ENCODE results near the gene FAM131A.
A peak's percentile ranks its signal among the peaks of the same experiment; 100 is the strongest.

FAM131A gene

DNA sequence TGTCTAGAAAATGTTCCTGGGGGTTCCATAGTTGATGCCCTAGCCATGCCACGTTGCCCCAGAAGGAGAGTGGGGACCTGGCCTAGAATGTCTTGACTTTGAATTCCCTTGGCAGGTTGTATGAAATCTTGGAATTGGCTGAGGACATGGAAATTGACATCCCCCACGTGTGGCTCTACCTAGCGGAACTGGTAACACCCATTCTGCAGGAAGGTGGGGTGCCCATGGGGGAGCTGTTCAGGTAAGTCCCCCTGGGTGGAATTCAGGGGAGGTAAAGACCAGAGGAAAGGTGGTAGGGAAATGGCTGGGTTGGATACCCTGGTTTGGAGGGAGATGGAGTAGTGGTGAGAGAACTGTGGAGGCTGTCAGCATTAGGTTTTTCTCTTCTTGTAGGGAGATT lies 8.9 kb upstream of the FAM131A start:
- H3K9me3 ChIP-seq, result no peaks in the 10 kb centered on the region
- peaks cover 100% of the 10 kb centered on the region for H4K20me1 ChIP-seq
- H3K9ac ChIP-seq, result no peak overlapping the region
- no peak overlapping the region for H3K4me2 ChIP-seq
- no peak overlapping the region for H3K27ac ChIP-seq
- TF ChIP-seq Cebpa-rat (IDR thresholded peaks at IDR 0.05), result no peak
- no peaks in the 10 kb centered on the region for H3K4me1 ChIP-seq
- H3K36me3 ChIP-seq, result peaks cover 100% of the 10 kb centered on the region
- H3K4me3 ChIP-seq, result no peak overlapping the region
- H3K27me3 ChIP-seq, result no peaks in the 10 kb centered on the region

DNA sequence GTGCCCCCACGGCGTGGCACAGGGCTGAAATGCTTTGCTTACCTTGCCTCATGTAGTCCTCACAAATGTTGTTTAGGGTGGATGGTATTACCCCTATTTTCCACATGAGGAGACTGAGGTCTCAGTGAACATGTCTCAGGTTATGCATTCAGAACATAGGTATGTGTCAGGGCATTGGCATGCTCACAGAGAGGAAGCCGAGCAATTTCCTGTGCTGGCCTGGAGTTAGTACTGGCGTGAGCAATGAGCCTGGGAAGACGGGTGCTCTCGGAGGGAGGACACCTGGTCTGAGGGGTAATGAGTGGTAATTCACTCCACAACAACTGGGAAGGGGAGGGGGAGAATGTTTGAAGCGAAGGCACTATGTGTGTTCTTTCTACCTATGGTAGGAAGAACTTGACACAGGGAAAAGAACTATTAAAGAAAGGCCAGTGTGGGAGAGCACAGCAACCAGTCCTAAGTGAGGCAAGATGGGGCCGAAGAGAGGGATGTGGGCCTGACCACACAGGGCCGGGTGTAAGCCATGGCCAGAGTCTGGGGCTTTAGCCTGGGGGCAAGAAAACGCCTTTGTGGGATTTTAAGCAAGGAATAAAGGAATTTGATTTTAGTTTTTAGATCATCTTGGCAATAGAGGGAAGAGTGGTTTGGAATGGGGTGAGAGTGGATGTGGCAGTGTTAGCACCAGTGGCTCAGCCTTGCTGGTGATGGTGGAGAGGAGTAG lies 4.9 kb upstream of the FAM131A start:
- H3K4me2 ChIP-seq, result no peak overlapping the region
- peaks cover 80% of the 10 kb centered on the region for H3K36me3 ChIP-seq
- peaks cover 19% of the 10 kb centered on the region for H3K4me1 ChIP-seq

DNA sequence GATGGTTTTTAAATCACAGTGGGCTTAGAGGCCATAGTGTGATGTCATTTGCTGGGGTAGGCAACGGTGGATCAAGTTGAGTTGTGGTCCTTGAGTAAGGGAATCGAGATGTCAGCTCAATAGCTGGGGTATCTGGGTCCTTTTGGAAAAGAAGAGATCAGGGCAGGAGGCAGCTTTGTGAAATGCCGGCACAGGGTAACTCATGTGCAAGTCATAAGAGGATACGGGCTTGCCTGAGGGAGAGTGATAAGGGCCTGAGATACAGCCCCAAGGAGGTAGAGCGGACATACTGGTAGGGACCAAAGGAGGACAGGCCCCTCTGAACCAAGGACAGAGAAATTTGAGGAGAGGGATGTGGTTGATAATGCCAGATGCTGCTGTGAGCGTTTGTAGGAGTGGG lies 4.2 kb upstream of the FAM131A start:
- Histone ChIP-seq H4K20me1 (peaks cover 95% of the 10 kb centered on the region), H3K9me3 (no peaks in the 10 kb centered on the region), H3K36me3 (peaks cover 73% of the 10 kb centered on the region), H3K27me3 (no peaks in the 10 kb centered on the region), H3K4me1 (peaks cover 26% of the 10 kb centered on the region), H3K9ac (0 out of 2 replicates have a peak overlapping the region, but pooled peaks have one; percentile 36), H3K4me2 (no peak overlapping the region), H3K4me3 (no peak overlapping the region), H3K27ac (no peak overlapping the region; the same call in 1 of the 2 replicates)
- TF ChIP-seq Cebpa-rat (IDR thresholded peaks at IDR 0.05), result no peak

More for the DNA sequence above, 4.9 kb upstream of the FAM131A start:
- Histone ChIP-seq H3K9ac (no peak overlapping the region), H3K27ac (no peak overlapping the region), H3K9me3 (no peaks in the 10 kb centered on the region), H3K27me3 (no peaks in the 10 kb centered on the region), H4K20me1 (peaks cover 95% of the 10 kb centered on the region), H3K4me3 (no peak overlapping the region)
- no peak for TF ChIP-seq Cebpa-rat (IDR thresholded peaks at IDR 0.05)

DNA sequence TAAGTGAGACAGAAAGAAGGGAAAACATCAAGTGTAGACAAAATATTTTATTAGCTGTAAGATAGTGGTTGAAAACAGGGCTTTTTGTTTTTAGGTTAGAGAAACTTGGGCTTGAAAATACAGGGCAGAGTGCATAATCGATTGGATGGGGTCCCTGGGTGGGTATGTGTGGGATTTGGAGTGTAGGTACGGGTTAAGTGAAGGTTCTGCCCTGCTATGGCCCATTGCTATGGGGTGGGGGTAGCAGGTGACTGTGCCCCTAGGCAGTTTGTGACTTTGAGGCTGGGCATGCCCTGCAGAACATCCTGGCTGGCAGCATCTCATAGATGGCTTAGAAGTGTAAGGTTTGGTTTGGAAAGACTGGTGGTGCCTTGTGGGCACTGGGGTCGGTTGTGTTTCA lies 3.7 kb upstream of the FAM131A start:
- H3K36me3 ChIP-seq, result peaks cover 68% of the 10 kb centered on the region
- no peak overlapping the region for H3K4me2 ChIP-seq
- no peak overlapping the region for H3K27ac ChIP-seq
- H4K20me1 ChIP-seq, result peaks cover 95% of the 10 kb centered on the region
- H3K9ac ChIP-seq, result 0 out of 2 replicates have a peak overlapping the region, but pooled peaks have one; percentile 36
- H3K4me1 ChIP-seq, result peaks cover 31% of the 10 kb centered on the region
- no peak overlapping the region for H3K4me3 ChIP-seq
- no peaks in the 10 kb centered on the region for H3K9me3 ChIP-seq
- no peaks in the 10 kb centered on the region; the same call in 1 of the 2 replicates for H3K27me3 ChIP-seq
- no peak for TF ChIP-seq Cebpa-rat (IDR thresholded peaks at IDR 0.05)

DNA sequence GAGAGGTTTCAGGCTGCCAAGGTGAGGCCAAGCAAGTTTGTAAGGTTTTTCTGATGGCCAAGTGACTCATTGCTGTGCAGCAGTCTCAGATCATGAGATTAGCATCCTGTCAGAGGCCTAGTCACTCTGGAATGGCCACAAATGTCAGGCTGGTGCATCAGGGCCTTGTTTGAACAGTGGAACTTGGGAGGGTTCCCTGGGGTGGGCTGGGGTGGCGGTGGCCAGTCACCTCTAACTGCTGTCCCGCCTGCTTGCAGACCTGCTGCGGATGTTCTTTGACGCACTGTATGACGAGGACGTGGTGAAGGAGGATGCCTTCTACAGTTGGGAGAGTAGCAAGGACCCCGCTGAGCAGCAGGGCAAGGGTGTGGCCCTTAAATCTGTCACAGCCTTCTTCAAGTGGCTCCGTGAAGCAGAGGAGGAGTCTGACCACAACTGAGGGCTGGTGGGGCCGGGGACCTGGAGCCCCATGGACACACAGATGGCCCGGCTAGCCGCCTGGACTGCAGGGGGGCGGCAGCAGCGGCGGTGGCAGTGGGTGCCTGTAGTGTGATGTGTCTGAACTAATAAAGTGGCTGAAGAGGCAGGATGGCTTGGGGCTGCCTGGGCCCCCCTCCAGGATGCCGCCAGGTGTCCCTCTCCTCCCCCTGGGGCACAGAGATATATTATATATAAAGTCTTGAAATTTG lies 2.8 kb upstream of the FAM131A start:
- H3K27me3 ChIP-seq, result no peaks in the 10 kb centered on the region; the same call in 1 of the 2 replicates
- H3K27ac ChIP-seq, result no peak overlapping the region
- no peak overlapping the region for H3K4me2 ChIP-seq
- TF ChIP-seq Cebpa-rat (IDR thresholded peaks at IDR 0.05), result no peak
- no peak overlapping the region for H3K4me3 ChIP-seq
- peaks cover 40% of the 10 kb centered on the region for H3K4me1 ChIP-seq
- H4K20me1 ChIP-seq, result peaks cover 95% of the 10 kb centered on the region
- H3K9me3 ChIP-seq, result no peaks in the 10 kb centered on the region
- peaks cover 59% of the 10 kb centered on the region for H3K36me3 ChIP-seq
- 0 out of 2 replicates have a peak overlapping the region, but pooled peaks have one; percentile 82 for H3K9ac ChIP-seq

DNA sequence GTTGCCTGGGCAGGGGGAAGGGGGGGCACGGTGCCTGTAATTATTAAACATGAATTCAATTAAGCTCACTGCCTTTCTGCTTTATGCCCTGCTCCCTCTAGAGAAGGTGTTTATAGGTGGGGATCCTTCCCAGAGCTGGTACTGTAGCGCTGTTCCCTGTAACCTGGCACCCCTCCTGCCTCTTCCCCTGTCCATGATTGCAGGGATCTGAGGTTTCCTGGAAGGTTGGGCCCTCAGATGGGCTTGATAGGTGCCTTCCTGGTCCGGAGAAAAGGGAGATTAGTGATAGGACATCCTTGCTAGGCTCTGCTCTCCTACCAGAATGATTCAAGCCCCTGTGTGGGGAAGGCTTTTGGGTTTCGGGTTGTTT lies 2.1 kb upstream of the FAM131A start:
- Histone ChIP-seq H3K9me3 (no peaks in the 10 kb centered on the region), H3K27ac (peak overlapping the region; percentile 64; the same call in 1 of the 2 replicates), H3K4me3 (peak overlapping the region; percentile 77), H4K20me1 (peaks cover 95% of the 10 kb centered on the region), H3K9ac (peak overlapping the region; percentile 82), H3K4me1 (peaks cover 44% of the 10 kb centered on the region), H3K27me3 (no peaks in the 10 kb centered on the region; the same call in 1 of the 2 replicates), H3K4me2 (peak overlapping the region; percentile 96), H3K36me3 (peaks cover 52% of the 10 kb centered on the region)
- TF ChIP-seq Cebpa-rat (IDR thresholded peaks at IDR 0.05), result no peak

DNA sequence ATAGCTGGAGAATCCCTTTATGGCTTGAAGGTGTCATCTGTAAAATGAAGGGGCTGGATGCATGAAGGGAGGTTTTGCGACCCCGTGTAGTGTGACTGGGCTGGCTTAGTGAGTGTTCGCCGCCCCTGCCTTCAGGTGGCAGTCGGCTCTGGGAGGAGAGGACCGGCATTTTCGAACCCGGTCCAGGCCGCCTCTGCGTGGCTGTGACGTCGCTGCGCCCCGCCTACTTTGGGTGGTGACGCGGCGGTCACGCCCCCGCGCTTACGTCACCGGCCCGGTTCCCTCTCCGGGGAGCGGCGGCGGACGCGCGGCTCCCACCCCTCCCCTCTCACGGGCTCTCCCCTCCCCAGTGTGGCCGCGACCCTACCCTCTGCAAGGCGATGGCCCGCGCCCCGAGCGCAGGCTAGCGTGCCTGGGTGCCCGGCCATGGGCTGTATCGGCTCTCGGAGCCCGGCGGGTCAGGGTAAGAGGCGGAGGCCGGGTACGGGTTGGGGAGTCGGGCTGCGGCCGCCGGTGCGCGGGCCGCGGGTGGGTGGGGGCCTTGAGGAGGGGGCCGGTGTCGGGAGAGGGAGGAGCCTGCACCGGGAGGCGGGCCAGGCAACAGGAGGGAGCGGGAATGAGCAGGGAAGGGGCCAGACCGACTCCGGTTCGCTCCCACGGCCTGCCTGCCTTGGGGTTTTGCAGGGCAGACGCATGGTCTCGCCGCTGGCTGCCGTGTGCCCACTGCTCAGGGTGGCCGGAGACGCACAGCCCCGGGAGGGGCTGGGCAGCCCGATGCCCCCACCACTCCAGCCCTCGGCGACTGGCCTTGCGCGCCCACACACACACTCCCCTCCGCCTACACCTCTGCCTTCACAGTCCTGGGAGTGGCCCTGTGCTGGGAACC lies 1.5 kb upstream of the FAM131A start:
- Histone ChIP-seq H3K4me1 (peaks cover 46% of the 10 kb centered on the region), H3K4me3 (peak overlapping the region; percentile 77), H3K9me3 (no peaks in the 10 kb centered on the region), H3K36me3 (peaks cover 46% of the 10 kb centered on the region), H4K20me1 (peaks cover 91% of the 10 kb centered on the region), H3K27ac (peak overlapping the region; percentile 64), H3K27me3 (no peaks in the 10 kb centered on the region; the same call in 1 of the 2 replicates), H3K4me2 (peak overlapping the region; percentile 96), H3K9ac (peak overlapping the region; percentile 82)
- TF ChIP-seq Cebpa-rat (IDR thresholded peaks at IDR 0.05), result no peak

DNA sequence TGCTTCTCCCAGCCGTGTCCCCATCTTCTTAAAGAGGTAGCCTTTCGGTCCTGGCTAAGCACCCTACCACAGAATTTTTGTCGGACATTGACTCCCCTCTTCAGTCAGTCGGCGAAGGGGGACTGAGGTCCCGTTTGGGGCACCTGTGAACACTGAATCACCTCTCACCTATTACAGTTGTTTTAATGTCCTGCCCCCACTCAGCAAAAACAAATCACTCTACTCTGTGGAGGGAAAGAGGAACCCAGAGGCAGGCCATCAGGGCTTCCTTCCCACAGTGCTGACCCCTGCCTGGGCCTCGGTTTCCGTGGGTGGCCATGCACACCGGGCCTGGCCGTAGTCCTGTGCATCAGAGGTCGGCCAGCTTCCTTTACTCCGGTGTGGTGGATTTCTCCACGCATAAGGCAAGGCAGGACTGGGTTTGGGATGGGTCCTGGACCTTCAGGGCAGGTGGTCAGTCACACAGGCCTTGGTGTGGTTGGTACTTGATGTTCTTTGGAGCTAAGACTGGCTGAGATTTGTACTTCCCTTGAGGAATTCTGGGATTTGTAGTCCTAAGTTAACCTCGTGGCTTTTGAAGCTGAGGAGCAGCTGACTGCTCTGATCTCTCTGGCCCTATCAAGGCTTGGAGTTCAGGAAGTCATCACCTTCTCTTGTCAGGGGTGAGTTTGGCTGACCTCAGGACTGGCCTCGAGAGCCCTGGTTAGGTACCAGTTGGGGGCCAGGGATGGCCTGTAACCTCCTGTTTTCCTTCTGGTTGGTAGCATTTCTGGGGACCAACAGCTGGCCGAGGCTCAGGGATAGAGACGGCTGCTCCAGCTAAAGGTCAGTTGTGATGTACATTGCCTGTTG lies 627 bp upstream of the FAM131A start:
- H3K27me3 ChIP-seq, result no peaks in the 10 kb centered on the region; the same call in 1 of the 2 replicates
- H3K4me1 ChIP-seq, result peaks cover 52% of the 10 kb centered on the region
- peak overlapping the region; percentile 77 for H3K4me3 ChIP-seq
- no peaks in the 10 kb centered on the region for H3K9me3 ChIP-seq
- H3K36me3 ChIP-seq, result peaks cover 42% of the 10 kb centered on the region
- no peak for TF ChIP-seq Cebpa-rat (IDR thresholded peaks at IDR 0.05)
- H3K9ac ChIP-seq, result peak overlapping the region; percentile 82
- H3K27ac ChIP-seq, result peak overlapping the region; percentile 64
- H4K20me1 ChIP-seq, result peaks cover 91% of the 10 kb centered on the region
- H3K4me2 ChIP-seq, result peak overlapping the region; percentile 96
